ENCODE results near the gene CD109.

The CD109 gene

GRCh38 chr6:73733791-73734190 lies 37.8 kb downstream of the CD109 start:
- H3K27ac ChIP-seq, result no peak overlapping the region
- no peaks in the 10 kb centered on the region for H3K36me3 ChIP-seq
- no peak for TF ChIP-seq CTCF (IDR thresholded peaks at IDR 0.05)
- no peaks in the 10 kb centered on the region for H3K27me3 ChIP-seq
- H3K4me1 ChIP-seq (ENCODE audit: control insufficient read depth in 1 of 2, insufficient read depth in 1 of 2, low read depth in 1 of 2, low read length in 1 of 2), result no peaks in the 10 kb centered on the region
- no peaks in the 10 kb centered on the region for H3K9me3 ChIP-seq
- H3K4me3 ChIP-seq (ENCODE audit: low read depth in 1 of 2, low read length in 1 of 2), result no peak overlapping the region

- no peak overlapping the region for H3K27ac ChIP-seq
- no peaks in the 10 kb centered on the region for H3K27me3 ChIP-seq
- TF ChIP-seq CTCF (IDR thresholded peaks at IDR 0.05), result no peak
- H3K36me3 ChIP-seq, result no peaks in the 10 kb centered on the region
- no peaks in the 10 kb centered on the region for H3K9me3 ChIP-seq
- no peak overlapping the region for H3K4me3 ChIP-seq (ENCODE audit: low read depth in 1 of 2, low read length in 1 of 2)
- H3K4me1 ChIP-seq (ENCODE audit: control insufficient read depth in 1 of 2, insufficient read depth in 1 of 2, low read depth in 1 of 2, low read length in 1 of 2), result no peaks in the 10 kb centered on the region
Observed at GRCh38 chr6:73734832-73735453, 38.9 kb downstream of the CD109 start.

GRCh38 chr6:73738367-73739028 lies 42.5 kb downstream of the CD109 start:
- H3K27me3 ChIP-seq, result no peaks in the 10 kb centered on the region

GRCh38 chr6:73739096-73739495 lies 43.1 kb downstream of the CD109 start:
- Histone ChIP-seq H3K4me1 (ENCODE audit: control insufficient read depth in 1 of 2, insufficient read depth in 1 of 2, low read depth in 1 of 2, low read length in 1 of 2) (no peaks in the 10 kb centered on the region), H3K9me3 (no peaks in the 10 kb centered on the region), H3K27me3 (no peaks in the 10 kb centered on the region), H3K4me3 (ENCODE audit: low read depth in 1 of 2, low read length in 1 of 2) (no peak overlapping the region), H3K27ac (no peak overlapping the region), H3K36me3 (no peaks in the 10 kb centered on the region)
- peak; percentile 54 for TF ChIP-seq CTCF (IDR thresholded peaks at IDR 0.05)

More at GRCh38 chr6:73738367-73739028, 42.5 kb downstream of the CD109 start:
- H3K36me3 ChIP-seq, result no peaks in the 10 kb centered on the region
- H3K27ac ChIP-seq, result no peak overlapping the region
- no peak overlapping the region for H3K4me3 ChIP-seq (ENCODE audit: low read depth in 1 of 2, low read length in 1 of 2)
- TF ChIP-seq CTCF (IDR thresholded peaks at IDR 0.05), result no peak
- no peaks in the 10 kb centered on the region for H3K4me1 ChIP-seq (ENCODE audit: control insufficient read depth in 1 of 2, insufficient read depth in 1 of 2, low read depth in 1 of 2, low read length in 1 of 2)
- H3K9me3 ChIP-seq, result no peaks in the 10 kb centered on the region

- H3K36me3 ChIP-seq, result no peaks in the 10 kb centered on the region
- no peaks in the 10 kb centered on the region for H3K27me3 ChIP-seq
- TF ChIP-seq CTCF (IDR thresholded peaks at IDR 0.05), result no peak
- no peak overlapping the region for H3K27ac ChIP-seq
- no peak overlapping the region for H3K4me3 ChIP-seq (ENCODE audit: low read depth in 1 of 2, low read length in 1 of 2)
- peaks cover 0 to 4% of the 10 kb centered on the region in 2 experiments for H3K4me1 ChIP-seq (ENCODE audit: control insufficient read depth in 1 of 2, insufficient read depth in 1 of 2, low read depth in 1 of 2, low read length in 1 of 2)
- H3K9me3 ChIP-seq, result no peaks in the 10 kb centered on the region
Observed at GRCh38 chr6:73742433-73742832, 46.4 kb downstream of the CD109 start.
